ENCODE measurements around the gene LHPP. TPM values are rescaled to one million over a fixed set of nuclear protein-coding genes. Genes with fewer than 3 reads are reported as not detected.

LHPP gene
- total RNA-seq, 1 donor from 2014 or later, result 6.0 TPM

- TF ChIP-seq CTCF (IDR thresholded peaks at IDR 0.05; ENCODE audit: partially characterized antibody, unreplicated experiment), result no peak
- DNase-seq, result no peak
- H3K36me3 Mint-ChIP-seq (ENCODE audit: unreplicated experiment), result no peaks in the 10 kb centered on the region
- H3K27me3 Mint-ChIP-seq (ENCODE audit: unreplicated experiment), result peaks cover 4% of the 10 kb centered on the region
- no peak overlapping the region for H3K27ac Mint-ChIP-seq (ENCODE audit: unreplicated experiment)
- H3K4me3 Mint-ChIP-seq (ENCODE audit: unreplicated experiment), result no peak overlapping the region
- H3K9me3 Mint-ChIP-seq (ENCODE audit: unreplicated experiment), result peaks cover 7% of the 10 kb centered on the region
- peaks cover 30% of the 10 kb centered on the region for H3K4me1 Mint-ChIP-seq (ENCODE audit: low read depth, unreplicated experiment)
Measured at GRCh38 chr10:124621637-124622036, 160.0 kb downstream of the LHPP start.

- H3K27me3 Mint-ChIP-seq (ENCODE audit: unreplicated experiment), result peaks cover 7% of the 10 kb centered on the region
- peaks cover 32% of the 10 kb centered on the region for H3K4me1 Mint-ChIP-seq (ENCODE audit: low read depth, unreplicated experiment)
- H3K27ac Mint-ChIP-seq (ENCODE audit: unreplicated experiment), result no peak overlapping the region
- DNase-seq, result no peak
- H3K9me3 Mint-ChIP-seq (ENCODE audit: unreplicated experiment), result peaks cover 7% of the 10 kb centered on the region
- no peak for TF ChIP-seq CTCF (IDR thresholded peaks at IDR 0.05; ENCODE audit: partially characterized antibody, unreplicated experiment)
- no peaks in the 10 kb centered on the region for H3K36me3 Mint-ChIP-seq (ENCODE audit: unreplicated experiment)
- no peak overlapping the region for H3K4me3 Mint-ChIP-seq (ENCODE audit: unreplicated experiment)
Measured at GRCh38 chr10:124622158-124622557, 160.5 kb downstream of the LHPP start.

GRCh38 chr10:124622866-124623536 is 161.4 kb downstream of the LHPP start:
- no peak for DNase-seq
- Mint-ChIP-seq H3K27me3 (ENCODE audit: unreplicated experiment) (peaks cover 7% of the 10 kb centered on the region), H3K27ac (ENCODE audit: unreplicated experiment) (no peak overlapping the region), H3K9me3 (ENCODE audit: unreplicated experiment) (peaks cover 9% of the 10 kb centered on the region), H3K4me1 (ENCODE audit: low read depth, unreplicated experiment) (peaks cover 35% of the 10 kb centered on the region), H3K36me3 (ENCODE audit: unreplicated experiment) (no peaks in the 10 kb centered on the region), H3K4me3 (ENCODE audit: unreplicated experiment) (no peak overlapping the region)
- TF ChIP-seq CTCF (IDR thresholded peaks at IDR 0.05; ENCODE audit: partially characterized antibody, unreplicated experiment), result no peak

GRCh38 chr10:124624006-124624405 is 162.4 kb downstream of the LHPP start:
- Mint-ChIP-seq H3K27ac (ENCODE audit: unreplicated experiment) (no peak overlapping the region), H3K9me3 (ENCODE audit: unreplicated experiment) (peaks cover 9% of the 10 kb centered on the region), H3K4me1 (ENCODE audit: low read depth, unreplicated experiment) (peaks cover 37% of the 10 kb centered on the region), H3K27me3 (ENCODE audit: unreplicated experiment) (peaks cover 7% of the 10 kb centered on the region), H3K36me3 (ENCODE audit: unreplicated experiment) (no peaks in the 10 kb centered on the region), H3K4me3 (ENCODE audit: unreplicated experiment) (no peak overlapping the region)
- DNase-seq, result no peak
- no peak for TF ChIP-seq CTCF (IDR thresholded peaks at IDR 0.05; ENCODE audit: partially characterized antibody, unreplicated experiment)

GRCh38 chr10:124624466-124624865 is 162.8 kb downstream of the LHPP start:
- no peak for DNase-seq
- Mint-ChIP-seq H3K9me3 (ENCODE audit: unreplicated experiment) (peaks cover 11% of the 10 kb centered on the region), H3K27ac (ENCODE audit: unreplicated experiment) (peak overlapping the region; percentile 35), H3K27me3 (ENCODE audit: unreplicated experiment) (peaks cover 7% of the 10 kb centered on the region), H3K4me3 (ENCODE audit: unreplicated experiment) (no peak overlapping the region), H3K4me1 (ENCODE audit: low read depth, unreplicated experiment) (peaks cover 34% of the 10 kb centered on the region), H3K36me3 (ENCODE audit: unreplicated experiment) (no peaks in the 10 kb centered on the region)
- TF ChIP-seq CTCF (IDR thresholded peaks at IDR 0.05; ENCODE audit: partially characterized antibody, unreplicated experiment), result no peak
